HG02623 (cell line): ENCODE measurements around the gene HHIPL1.

Source experiments
- ATAC-seq: cut with Tn5 transposase; IDR thresholded peaks from one replicate; pipeline ENCODE4 v1.9.1; 2021; ENCODE audit warnings: moderate library complexity; ENCODE audit not compliant: unreplicated experiment

Gene HHIPL1

DNA sequence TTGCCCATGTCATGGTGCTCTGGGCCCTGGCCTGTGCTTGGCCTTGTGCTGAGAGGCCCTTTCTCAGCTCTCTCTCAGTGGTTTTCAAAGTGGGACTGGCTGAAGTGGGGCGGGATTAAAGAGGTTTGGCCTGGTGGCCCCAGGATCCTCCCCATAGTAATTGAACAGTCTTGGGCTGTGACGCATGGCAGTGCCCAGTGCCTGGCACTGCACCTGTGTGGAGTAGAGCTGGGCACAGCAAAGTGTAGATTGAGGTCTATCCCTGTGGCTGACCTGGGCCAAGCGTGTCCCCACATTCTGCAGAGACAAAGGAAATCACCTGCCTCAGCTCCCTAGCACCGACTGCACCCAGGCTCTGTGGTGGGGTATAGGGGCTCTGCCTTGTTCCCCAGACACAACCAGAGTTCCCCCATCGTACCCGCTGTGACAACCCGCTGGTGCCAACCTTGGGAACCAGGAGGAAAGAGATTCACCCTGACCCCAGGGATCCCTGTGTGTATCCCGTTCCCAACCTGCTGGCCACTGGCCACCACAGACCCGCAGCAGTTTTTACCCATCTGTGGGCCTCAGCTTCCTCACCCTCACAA is 29.2 kb downstream of the HHIPL1 start:
- ATAC-seq, result no peak

DNA sequence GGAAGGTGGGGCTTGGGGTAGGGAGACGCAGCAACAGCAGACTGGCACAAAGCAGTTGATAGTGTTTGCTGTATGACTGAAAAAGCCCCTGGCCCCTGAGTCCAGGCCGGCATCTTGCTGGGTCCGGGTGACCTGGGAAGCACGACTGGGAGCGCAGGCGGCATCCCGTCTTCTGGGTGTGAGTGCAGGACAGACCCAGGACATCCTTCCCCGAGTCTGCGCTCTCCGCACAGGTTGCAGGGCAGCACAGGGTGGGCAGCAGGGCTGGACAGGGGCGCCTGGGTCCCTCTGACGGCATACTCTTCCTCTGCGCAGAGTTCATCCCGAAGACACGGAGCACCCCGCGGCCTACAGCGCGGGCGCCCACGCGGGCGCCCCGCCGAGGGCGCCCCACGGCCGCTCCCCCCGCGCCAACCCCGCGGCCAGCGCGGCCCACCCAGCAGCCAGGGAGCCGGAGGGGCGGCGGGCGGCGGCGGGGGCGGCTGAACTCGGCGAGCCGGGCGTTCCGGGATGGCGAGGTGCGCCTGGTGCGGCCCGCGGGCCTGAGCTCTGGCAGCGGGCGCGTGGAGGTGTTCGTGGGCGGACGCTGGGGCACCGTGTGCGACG is 29.9 kb downstream of the HHIPL1 start:
- no peak for ATAC-seq

DNA sequence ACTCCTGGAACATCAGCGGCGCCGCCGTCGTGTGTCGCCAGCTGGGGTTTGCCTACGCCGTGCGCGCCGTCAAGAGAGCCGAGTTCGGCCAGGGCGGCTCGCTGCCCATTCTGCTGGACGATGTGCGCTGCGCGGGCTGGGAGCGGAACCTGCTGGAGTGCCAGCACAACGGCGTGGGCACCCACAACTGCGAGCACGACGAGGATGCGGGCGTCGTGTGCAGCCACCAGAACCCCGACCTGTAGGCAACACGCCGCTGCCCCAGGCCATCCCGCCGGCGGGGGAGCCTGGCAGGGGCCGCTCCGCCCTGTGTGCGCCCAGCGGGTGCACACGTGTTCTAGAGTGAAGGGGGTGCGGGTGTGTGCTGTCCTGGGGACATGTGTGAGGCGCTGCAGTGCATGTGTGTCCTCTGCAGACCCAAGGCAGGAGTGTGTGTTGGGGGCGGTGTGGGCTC is 30.5 kb downstream of the HHIPL1 start:
- ATAC-seq, result no peak

DNA sequence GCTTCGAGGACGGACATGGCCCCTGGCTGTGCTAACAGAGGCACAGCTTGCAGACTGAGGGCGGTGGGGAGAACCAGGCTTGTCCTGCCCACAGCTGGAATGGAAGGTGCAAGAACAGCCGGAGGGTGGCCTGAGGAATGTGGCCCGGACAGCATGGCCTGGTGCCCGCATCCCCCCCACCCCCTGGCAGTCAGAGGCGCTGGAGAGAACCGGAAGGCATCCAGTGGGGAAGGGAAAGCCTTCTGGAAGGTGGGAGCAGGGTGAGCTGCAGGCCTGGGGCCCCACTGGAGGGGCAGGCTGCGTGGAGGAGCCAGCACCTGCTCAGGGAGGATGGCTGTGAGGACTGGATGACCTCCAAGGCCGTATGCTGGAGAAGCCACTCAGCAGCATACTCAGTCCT is 31.0 kb downstream of the HHIPL1 start:
- ATAC-seq, result no peak

DNA sequence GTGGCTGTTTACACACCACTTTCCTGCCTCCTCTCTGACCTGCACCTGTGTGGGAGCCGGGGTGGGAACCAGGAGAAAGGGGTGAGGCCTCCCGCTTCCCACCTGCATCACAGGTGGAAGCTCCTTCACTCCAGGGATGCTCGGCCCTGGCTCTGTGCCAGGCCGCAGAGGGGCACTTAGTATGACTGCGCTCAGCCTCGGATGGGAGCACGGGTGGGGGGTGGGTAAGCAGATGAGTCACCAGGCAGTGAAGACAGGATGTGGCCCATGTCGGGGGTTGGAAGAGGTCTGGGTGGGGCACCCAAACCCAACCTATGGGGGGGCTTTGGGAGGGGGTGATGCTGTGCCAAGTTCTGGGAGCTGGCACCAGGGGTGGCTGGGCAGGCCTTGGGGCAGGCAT is 31.7 kb downstream of the HHIPL1 start:
- no peak for ATAC-seq

DNA sequence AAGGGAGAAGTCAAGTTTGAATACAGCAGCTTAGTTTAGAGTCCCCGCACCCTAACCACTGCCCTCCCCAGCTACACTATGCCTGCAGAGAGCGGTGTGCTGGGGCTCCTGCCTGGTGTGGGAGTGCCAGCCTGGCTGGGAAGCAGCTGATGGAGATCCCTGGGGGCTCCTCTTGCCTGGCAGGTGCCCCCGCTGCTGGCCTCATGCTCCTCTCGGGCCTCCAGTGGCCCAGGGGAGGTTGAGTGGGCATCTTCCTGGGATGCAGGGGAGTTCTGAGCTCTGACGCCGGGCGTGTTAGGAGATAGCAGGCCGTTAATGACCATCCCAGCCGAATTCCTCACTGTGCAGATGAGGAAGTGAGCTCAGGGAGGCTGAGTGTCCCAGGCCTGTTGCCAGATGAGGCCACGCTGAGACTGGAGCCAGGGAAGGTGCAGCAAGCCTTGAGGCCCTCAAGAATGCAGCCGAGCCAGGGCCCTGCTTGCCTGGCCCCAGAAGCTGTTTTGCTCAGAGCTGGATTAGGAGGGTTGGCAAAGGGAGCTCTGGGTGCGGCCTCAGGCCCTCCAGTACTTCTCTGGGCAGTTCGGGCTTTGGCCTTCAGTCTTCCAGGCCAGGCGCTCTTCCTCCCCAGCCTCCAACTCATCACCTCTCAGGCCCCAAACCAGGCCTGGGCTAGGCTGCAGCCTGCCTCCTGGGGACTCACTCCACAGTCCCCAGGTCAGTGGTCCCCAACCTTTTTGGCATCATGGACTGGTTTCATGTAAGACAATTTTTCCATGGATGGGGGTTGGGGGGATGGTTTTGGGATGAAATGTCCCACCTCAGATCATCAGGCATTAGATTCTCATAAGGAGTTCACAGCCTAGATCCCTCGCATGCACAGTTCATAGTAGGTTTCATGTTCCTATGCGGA is 32.6 kb downstream of the HHIPL1 start:
- no peak for ATAC-seq

DNA sequence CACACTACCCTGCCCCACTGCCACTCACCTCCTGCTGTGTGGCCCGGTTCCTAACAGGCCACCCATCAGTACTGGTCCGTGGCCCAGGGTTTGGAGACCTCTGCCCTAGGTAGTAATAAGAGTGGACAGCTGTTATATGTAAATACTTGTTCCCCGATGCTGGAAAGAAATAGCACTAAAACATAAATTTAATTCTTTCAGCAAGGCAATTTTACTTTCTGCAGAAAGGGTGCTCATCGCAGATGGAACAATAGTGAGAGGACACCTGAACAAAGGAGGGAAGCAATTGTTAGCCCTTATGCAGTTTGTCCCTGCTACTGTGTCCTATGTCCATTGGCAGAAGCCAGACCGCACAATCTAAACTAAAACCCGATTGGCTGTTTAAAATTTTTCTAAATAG is 33.3 kb downstream of the HHIPL1 start:
- no peak for ATAC-seq

DNA sequence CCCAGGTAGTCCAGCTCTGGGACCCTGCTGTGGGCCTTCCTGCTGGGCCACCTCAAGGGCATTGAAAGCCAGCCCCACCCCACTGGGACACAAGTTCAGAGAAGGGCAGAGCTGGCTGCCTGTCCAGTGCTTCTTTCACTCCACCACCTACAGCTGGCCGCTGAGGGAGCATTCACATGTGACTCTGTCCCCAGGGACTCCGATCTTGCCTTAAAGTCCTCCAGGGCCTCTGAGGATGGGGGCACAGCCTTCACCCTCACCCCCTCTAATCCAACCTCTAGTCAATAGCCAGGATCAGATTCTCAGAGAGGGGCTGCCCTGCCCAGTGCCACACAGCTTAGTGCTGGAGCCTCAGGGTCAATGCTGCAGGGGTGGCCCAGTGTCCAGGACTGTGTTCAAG is 34.2 kb downstream of the HHIPL1 start:
- no peak for ATAC-seq

DNA sequence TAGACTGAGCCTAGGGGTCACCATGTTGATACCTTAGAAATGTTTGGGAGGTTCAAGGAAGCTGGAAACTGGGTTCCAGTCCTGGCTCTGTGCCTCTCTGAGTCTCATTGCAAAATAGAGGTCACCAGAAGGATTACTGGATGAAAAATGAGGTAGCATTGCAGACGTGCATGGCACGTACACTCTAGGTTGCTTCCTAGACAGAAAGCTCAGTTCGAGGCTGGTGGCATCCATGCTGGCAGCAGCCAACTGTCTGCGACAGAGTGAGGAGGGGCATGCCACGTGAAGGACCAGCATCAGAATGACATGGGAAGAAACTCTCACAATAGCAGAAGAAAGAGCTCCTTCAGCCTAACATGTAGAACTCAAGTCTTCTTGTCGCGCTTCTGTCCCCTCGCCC is 34.6 kb downstream of the HHIPL1 start:
- no peak for ATAC-seq

DNA sequence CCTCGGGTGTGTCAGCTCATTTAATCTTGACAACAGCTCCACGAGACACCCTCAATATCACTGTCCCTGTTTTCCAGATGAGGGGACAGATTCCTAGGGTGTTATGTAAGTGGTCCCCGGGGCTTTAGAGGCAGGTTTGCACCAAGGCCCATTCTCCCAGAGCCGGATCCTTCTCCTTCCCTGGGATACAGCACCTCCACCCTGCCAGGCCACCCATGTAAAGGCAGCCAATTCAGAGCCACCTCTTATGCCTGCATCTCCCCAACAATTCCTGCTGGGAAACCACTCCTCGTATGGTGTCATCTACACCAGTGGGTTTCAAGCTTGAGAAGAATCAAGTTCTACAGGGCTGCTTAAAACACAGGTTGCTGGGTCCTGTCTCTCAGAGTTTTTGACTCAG is 35.1 kb downstream of the HHIPL1 start:
- no peak for ATAC-seq

DNA sequence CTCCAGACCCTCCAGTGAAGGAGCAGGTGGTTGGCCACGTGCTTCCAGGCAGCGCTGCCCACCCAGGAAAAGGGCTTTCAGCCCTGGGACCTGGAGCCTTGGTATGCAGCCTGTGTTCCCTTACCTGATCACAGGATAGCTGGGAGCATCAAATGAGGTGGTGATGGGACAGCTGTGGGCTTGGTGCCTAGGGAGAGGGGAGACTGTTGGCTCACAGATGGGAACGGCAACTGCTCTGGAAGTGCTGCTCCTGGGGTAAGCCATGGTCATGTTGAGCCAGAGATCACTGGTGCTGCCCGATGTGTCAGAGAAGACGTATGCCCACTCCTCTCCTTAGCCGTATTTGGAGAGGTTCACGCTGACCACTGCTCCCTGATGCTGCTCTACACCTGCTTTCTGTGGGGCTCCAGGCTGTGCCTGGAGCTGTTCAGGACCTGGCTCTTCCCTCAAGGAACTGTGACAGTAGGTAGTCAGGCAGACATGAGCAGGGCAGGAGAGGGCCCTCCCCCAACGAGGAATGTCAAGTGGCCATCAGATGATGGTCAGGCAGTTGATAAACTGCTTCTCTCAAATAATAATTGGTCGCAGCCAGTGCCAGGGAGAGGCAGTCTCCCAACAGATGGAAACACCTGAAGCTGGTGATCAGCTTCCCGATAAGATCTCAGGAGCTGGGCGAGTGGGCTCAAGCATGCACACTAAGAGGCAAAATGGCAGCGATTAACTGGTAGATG is 36.3 kb downstream of the HHIPL1 start:
- ATAC-seq, result no peak

DNA sequence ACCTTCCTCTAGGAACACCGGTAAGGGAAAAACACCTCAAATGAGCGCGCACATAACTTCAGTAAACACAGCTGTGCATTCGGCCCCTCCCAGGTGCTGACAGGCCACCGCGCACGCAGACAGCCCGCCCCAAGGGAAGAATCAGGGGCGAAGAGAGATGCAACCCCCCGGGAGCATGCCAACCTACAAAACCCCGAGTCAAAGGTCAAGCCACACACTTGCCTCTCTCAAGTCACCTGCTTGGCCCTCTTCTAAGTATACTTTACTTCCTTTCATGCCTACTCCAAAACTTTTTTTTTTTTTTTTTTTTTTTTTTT is 36.9 kb downstream of the HHIPL1 start:
- no peak for ATAC-seq

DNA sequence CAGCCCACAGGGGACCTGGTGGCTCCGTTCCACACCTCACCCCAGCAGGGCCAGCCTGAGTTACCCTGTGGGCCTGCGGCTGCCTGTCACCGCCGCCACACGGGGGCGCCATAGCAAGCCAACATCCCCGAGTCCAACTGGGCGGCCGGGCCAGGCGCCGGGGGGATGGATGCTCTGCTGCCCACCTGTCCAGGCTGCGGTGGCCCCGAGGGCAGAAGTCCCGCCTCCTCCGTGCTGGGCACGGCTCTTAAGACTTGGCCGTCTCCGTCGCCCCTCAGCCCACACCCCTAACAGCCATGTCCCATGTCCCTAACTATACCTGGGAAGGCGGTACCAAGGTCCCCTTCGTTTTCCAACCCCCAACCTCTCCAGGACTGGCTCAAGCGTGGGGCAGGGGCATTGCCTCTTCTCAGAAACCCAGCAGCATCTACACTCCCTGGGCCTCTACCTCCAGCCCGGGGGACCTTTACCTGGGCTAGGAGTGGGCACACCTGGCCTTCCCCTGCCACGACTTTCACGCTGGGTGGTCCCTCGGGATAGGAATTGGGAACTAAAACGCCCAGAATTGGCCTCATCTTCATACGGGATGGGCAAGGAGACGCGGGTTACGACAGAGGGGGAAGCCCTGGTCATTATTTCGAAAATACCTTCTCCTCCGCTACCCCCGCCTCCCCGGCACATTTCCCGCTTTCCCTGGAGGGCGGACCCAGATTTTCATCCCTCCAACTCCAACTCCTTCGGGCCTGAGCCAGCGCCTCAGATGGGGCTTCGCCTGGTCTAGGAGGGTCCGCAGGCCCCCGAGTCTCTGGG is 38.1 kb downstream of the HHIPL1 start:
- no peak for ATAC-seq

DNA sequence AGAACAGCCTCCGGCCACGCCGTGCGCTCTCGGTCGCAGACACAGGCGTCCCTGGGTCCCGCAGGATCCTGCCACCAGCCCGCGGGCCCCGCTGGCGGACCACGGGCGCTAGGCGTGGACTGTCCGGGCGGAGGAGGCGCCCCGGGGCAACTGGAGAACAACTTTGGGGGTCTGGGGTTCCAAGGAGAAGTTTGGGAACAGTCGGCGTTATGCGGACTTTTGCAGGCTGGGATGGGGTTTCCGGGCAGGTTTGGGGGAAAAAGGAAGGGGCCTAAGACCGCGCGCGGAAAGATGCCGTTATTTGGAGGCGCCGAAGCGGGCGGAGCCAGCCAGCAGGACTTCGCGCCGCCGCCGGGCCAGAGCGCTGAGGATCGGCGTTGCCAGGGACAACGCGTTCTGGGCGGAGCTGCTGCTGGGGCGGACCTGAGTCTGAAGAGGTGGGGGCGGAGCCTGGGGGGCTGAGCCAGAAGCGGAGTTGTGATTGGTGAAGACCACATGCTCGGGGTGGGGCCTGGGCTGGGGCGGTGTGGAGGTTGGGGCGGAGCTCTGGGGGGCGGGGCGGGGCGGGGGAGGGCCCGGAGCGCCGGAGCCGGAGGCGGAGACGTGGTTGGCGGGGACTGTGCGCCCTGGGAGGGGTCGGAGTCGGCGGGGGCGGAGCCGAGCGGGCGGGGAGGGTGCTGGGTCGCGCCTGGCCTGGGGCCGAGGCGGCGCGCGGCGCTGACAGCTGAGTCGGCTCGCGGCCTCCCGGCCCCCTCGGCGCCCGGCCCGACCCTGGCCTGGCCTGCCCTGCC is 38.9 kb downstream of the HHIPL1 start, which contains the start of gene CYP46A1:
TSS of gene CYP46A1 (plus strand) at position 680 of the 791 bp plus-strand sequence. CDS start 120 bp downstream, outside the sequence.
- peak; percentile 92 for ATAC-seq

DNA sequence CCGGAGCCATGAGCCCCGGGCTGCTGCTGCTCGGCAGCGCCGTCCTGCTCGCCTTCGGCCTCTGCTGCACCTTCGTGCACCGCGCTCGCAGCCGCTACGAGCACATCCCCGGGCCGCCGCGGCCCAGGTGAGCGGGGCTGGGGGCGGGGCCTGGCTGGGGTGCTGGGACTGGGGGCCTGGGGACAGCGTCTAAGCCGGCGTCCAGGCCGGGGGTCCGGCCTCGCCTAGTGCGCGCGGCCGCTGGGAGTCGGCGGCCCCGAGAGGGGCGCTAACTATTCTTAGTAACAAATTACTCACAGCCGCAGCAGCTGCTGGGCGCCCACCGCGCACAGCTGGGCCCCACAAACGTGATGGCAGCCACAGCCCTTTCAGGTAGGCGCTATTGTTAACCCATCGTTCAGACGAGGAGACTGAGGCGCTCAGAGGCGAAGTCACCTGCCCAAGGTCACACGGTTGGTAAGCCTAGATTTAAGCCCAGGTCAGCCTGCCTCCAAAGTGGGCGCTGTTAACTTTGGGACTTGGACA is 39.5 kb downstream of the HHIPL1 start:
- peak; percentile 19 for ATAC-seq

DNA sequence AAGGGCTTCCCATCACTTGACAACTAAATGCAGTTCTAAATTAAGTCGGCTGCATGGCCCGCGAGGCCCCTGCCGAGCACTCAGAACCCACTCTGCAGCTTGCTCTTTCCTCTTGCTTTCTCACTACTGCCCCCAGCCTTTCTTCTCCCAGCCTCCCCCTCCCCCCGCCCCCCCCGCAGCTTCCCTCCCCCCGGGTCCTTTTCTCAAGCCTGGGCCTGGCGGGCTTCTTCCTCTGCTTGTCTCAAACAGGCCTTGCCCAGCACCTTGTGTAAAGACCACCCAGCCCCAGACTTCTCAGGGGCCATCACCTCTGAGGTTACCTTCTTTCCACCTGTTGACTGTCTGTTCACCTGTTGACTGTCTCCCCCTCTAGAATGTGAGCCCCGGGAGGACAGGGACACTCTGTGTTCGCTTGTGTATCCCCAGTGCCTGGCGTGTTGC is 40.2 kb downstream of the HHIPL1 start:
- ATAC-seq, result no peak

DNA sequence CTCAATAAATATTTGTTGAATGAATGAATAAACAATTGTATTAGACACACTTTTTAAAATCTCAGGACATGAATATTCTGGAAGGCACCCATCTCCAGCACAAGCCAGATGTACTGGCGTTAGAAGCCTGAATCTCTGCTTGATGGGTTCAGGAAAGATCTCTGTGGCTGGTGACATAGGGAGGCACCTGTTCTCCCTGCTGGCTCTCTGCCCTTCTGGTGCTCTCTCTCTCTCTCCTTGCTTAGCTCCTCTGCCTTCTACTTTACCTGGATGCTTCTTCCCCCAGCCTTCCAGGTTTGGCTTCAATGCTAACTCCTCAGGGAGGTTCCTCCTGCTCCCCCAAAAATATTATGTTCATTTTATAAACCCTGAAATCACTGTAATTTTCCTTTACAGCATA is 40.7 kb downstream of the HHIPL1 start:
- ATAC-seq, result no peak

DNA sequence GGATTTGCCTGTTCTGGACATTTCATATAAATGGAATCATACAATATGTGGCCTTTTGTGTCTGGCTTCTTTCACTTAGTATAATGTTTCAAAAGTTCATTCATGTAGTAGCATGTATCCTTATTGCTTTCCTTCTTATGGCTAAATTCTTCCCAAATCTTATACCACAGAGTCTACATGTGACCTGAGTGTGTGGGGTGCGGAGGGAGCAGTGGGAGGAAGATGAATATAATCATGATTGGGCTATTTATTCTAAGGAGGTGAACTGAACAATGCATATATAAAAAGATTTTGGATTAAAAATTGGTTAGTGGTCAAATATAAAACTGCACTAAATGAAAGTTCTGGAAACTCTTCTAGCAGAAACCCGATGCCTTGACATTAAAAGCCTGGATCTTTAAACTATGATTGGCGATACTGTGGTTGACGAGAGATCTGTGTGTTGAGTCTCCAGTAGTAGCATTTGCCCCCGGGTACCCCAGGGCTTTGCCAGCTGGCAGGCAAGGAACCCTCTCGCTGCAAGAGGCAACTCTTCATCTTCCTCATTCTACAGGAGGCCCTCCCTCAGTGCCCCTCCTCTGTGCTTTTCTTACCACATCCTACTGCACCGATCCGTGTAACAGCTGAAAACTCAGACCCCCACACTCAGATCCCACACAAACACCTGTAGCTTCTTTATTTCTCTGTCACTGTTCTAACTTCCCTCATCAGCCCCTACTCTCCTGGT is 41.8 kb downstream of the HHIPL1 start:
- no peak for ATAC-seq
